Activated T-cell treated with anti-CD3 and anti-CD28 coated beads, Interleukin-2, amount 50 U/mL, for 48 hours (primary cell): ENCODE results near the gene POP7.
A peak's percentile ranks its signal among the peaks of the same experiment; 100 is the strongest.

Experiments used
- DNase-seq, 2 experiments: peaks; one replicate each; pipeline ENCODE4 v3.0.0-alpha.2; 2020

POP7 gene

GRCh38 chr7:100726996-100727761, 21.3 kb downstream of the POP7 start:
- DNase-seq: no peak

GRCh38 chr7:100728196-100728595, 22.3 kb downstream of the POP7 start:
- no peak for DNase-seq

- no peak for DNase-seq
Measured at GRCh38 chr7:100730136-100730800, 24.3 kb downstream of the POP7 start.

GRCh38 chr7:100731937-100732636, 26.2 kb downstream of the POP7 start:
- DNase-seq: no peak

GRCh38 chr7:100735730-100736129, 29.8 kb downstream of the POP7 start:
- DNase-seq: no peak

GRCh38 chr7:100736671-100737070, 30.8 kb downstream of the POP7 start:
- no peak for DNase-seq

GRCh38 chr7:100739934-100740333, 34.0 kb downstream of the POP7 start:
- DNase-seq: no peak

GRCh38 chr7:100744605-100745004, 38.7 kb downstream of the POP7 start:
- DNase-seq: no peak

GRCh38 chr7:100745184-100745583, 39.3 kb downstream of the POP7 start:
- DNase-seq: peak; percentile 26 to 44

GRCh38 chr7:100752994-100753393, 47.1 kb downstream of the POP7 start:
- peak in 1 of 2 experiments; percentile 21 for DNase-seq

GRCh38 chr7:100753750-100754149, 47.8 kb downstream of the POP7 start:
- DNase-seq: no peak
